GM19193 (cell line): ENCODE results near the gene TMEM209.

Experiments
- POLR2A ChIP-seq: IDR thresholded peaks from 4 replicates; pipeline ENCODE4 v1.6.1; 2011; ENCODE audit not compliant: insufficient read depth, insufficient read length; ENCODE audit errors: extremely low read depth

The TMEM209 gene

GRCh38 chr7:130218806-130219620 lies 13.8 kb upstream of the TMEM209 start:
- TF ChIP-seq POLR2A: no peak

DNA sequence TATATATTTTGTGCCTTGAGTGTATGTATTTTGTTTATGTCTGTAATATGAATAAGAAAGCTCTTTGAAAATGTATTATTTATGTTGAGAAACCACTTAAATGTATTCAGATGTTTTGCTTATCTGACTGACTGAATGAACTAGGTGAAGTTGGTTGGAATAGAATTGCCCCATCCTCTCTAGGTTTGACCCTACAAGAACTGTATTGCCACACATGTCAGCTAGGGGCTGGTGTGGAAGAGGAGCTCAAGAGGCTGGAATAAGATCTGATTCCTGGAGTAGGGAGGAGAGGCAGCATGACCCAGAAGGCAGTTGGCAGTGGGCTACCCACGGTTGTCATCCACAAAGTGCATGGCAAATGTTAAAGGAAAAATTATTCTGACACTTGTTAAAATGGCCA lies 11.5 kb upstream of the TMEM209 start:
- no peak for TF ChIP-seq POLR2A

- no peak for TF ChIP-seq POLR2A
Measured at GRCh38 chr7:130216025-130216424, 10.8 kb upstream of the TMEM209 start.

GRCh38 chr7:130213828-130214227 lies 8.6 kb upstream of the TMEM209 start:
- no peak for TF ChIP-seq POLR2A

DNA sequence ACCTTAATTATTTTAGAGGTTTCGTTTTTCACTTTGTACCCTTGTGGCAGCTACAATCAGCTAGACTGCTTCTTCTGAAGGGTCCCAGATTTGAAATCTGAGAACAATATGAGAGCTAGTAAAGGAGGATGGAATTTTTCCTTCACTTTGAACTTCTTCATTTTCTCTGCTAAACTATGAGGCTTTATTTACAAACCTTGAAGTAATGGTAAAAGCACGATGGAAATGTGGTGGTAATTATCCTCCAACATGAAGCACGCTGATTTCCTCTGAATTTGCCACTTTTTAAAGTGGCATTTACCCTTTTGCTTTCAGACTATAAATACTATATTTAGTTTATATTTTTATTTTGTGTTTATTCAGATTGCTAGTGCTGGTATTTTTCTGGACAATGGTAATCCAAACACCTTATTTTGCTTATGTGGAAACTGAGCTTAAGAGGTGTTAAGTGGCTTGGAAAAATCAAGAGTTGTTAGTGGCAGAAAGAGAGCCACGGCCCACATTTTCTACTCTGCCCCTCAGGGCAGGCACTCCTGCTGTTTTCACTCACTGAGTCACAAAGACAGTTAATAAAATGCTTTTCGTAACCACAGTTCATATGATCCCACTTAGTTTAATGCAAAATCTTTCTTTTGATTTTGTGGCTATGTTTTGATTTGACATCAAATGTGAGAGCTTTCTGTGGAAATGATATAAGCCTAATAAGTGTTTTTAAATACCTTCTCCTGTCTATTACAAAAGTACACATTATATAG lies 5.2 kb upstream of the TMEM209 start:
- no peak for TF ChIP-seq POLR2A

DNA sequence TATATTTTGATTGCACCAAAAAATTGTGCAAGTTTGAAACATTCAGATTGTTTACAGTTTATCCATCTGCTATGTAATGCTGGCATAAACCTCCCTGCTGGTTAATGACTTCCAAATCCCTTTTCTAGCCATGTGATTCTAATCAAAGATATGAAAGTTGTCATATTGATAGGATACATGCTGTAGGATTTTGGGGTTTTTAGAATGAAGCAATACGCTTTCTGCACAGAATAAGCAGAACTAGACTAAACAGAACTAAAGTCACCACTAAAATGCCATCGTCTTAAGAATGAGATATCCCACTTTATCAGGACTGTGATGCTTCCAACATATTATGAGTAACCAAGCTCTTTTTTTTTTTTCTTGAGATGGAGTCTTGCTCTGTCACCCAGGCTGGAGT lies 3.3 kb upstream of the TMEM209 start:
- TF ChIP-seq POLR2A: no peak

GRCh38 chr7:130207642-130208041 lies 2.4 kb upstream of the TMEM209 start, which contains the start of gene SSMEM1:
SSMEM1 (plus strand) TSS chr7:130207860; CDS start chr7:130207911, 51 bp downstream.
- TF ChIP-seq POLR2A: no peak

DNA sequence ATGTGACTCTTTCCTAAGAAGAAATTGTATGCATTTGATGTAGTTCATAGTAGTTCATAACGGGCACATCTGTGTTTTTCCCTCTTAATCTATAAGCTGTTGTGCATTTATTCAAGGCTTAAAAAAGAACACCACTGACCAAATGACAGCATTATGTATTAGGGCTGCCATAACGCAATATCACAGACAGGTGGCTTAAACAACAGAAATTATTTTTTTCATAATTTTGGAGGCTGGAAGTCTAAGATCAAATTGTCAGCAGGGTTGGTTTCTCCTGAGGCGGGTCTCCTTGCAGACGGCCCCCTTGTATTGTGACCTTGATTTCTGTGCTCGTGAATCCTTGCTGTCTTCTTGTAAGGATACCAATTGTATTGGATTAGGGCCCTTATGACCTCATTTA lies 1.8 kb upstream of the TMEM209 start:
- TF ChIP-seq POLR2A: no peak

- TF ChIP-seq POLR2A: no peak
Measured at GRCh38 chr7:130201796-130202195, 3.4 kb downstream of the TMEM209 start.

DNA sequence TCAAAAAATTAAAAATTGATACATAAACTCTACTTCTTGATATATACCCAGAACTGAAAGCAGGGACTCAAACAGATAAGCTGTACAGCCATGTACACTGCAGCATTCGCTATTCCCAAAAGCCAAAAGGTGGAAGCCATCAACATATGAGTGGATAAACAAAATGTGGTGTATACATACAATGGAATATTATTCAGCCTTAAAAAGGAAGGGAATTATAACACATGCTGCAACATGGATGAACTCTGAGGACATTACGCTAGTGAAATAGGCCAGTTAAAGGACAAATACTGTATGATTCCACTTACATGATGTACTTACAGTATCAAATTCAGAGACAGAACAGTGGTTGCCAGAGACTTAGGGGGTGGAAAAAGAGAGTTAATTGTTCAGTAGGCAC lies 8.1 kb downstream of the TMEM209 start:
- TF ChIP-seq POLR2A: no peak

- no peak for TF ChIP-seq POLR2A
Measured at GRCh38 chr7:130196476-130196875, 8.7 kb downstream of the TMEM209 start.

DNA sequence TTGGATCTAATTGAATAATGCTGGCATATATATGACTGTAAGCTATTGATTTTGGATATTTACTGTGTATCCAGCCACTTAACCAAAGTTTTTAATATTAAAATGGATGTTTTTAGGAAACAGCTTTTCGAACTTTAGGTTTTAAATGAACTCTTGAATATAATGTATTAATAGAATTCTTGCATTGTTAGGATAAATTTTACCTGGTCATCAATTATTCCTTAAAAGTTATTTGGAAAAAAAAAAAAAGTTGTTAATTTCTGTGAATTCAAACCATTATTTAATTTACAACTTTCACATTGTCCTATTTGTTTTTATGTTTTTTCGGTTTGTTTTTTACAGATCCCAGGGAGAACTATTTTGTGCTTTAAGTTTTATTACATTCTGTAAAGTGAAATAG lies 9.8 kb downstream of the TMEM209 start:
- TF ChIP-seq POLR2A: no peak

GRCh38 chr7:130191791-130192190 lies 13.4 kb downstream of the TMEM209 start:
- no peak for TF ChIP-seq POLR2A

- no peak for TF ChIP-seq POLR2A
Measured at GRCh38 chr7:130189343-130189742, 15.9 kb downstream of the TMEM209 start.

DNA sequence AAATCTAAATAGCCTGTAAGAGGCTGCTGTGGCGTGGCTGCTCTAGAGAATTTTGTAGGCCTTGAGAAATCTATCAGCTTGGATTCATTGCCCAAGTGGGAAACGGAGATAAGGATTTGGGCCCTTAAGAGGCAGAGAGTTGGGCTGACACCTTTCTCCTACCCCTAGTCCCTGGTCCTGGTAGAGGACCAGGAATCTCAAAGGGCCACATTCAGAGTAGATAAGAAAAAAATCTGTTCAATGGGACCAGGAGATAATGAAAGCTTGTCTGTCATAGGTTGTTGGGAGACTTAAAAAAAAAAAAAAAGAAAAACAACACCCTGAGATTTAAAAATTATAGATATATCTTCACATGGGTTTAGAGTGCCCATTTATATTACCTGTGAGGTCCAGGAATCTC lies 17.8 kb downstream of the TMEM209 start:
- TF ChIP-seq POLR2A: no peak

- no peak for TF ChIP-seq POLR2A
Measured at GRCh38 chr7:130182990-130183389, 22.2 kb downstream of the TMEM209 start.
